Left ventricle myocardium inferior (tissue), 1 donor: ENCODE data around the gene DUOXA1. TPM values are rescaled to one million over a fixed set of nuclear protein-coding genes. Genes with fewer than 3 reads are reported as not detected.
"Not testable (repeated sequence)": the region's sequence is repeated elsewhere in the genome, so short reads cannot be mapped to it uniquely, and the experiment has no call there.

ENCODE experiments used
- DNase-seq: peaks from one replicate; pipeline ENCODE4 v3.0.0-alpha.2; 2020
- H3K27ac ChIP-seq: fragments of 200-600 bp; replicated peaks from 2 replicates; pipeline ENCODE4 v1.8.0; 2021
- H3K27me3 ChIP-seq: fragments of 200-600 bp; 2 replicates; pipeline ENCODE4 v1.8.0; 2021; ENCODE audit warnings: low read depth
- H3K36me3 ChIP-seq: fragments of 200-600 bp; 2 replicates; pipeline ENCODE4 v1.8.0; 2021
- H3K4me1 ChIP-seq: fragments of 200-600 bp; 2 replicates; pipeline ENCODE4 v1.8.0; 2021
- H3K4me3 ChIP-seq: fragments of 200-600 bp; 2 replicates; pipeline ENCODE4 v1.8.0; 2021; ENCODE audit warnings: mild to moderate bottlenecking, moderate library complexity
- H3K9me3 ChIP-seq: fragments of 200-600 bp; replicated peaks from 2 replicates; pipeline ENCODE4 v1.8.0; 2021
- intact Hi-C: fragments of 100-400 bp; cut with micrococcal nuclease; formaldehyde crosslinking; loops from one replicate; pipeline ENCODE4 v1.11.0; 2022
- total RNA-seq: library from RNA; stranded (reverse); fragmentation: NEBNext Ultra II Directional; extraction: Animal tissue kit (Norgen Biotek cat#: 25700); gene quantifications from one replicate; pipeline ENCODE4 v1.2.1, GENCODE V29; 2021
- TF ChIP-seq, protein P1 (sequence below): fragments of 200-600 bp; IDR thresholded peaks from 2 replicates; pipeline ENCODE4 v1.8.0; 2021; ENCODE audit warnings: antibody characterized with exemption, mild to moderate bottlenecking, borderline replicate concordance
- donor health status: DM: no; HTN: yes; CAD: no; lungs with severe emphysema.

The DUOXA1 gene
- total RNA-seq, 1 donor from 2014 or later: 0.30 TPM

DNA sequence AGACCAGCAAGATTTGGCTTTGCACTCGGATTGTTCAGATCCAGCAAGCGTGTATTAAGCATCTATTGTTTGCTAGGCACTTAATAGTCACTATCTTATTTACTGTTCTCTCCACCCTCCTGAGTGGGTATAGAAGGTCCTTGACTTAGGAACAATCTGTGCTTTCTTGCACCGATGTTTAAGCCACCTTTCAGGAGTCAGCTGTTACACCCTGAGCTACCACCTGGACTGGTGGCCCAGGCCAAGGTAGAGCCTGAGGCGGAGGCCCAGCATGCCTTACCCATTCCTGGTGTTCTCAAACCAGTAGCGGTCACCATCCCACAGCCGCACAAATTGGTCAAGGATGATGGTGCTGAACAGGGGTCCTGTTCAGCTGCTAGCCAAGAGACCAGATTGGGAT, 10.1 kb upstream of the DUOXA1 start:
- Histone ChIP-seq H3K4me1 (peaks cover 7% of the 10 kb centered on the region), H3K36me3 (no peaks in the 10 kb centered on the region), H3K4me3 (no peak overlapping the region), H3K27me3 (peaks cover 29% of the 10 kb centered on the region), H3K27ac (no peak overlapping the region), H3K9me3 (no peaks in the 10 kb centered on the region)
- no peak for DNase-seq
- TF ChIP-seq, protein P1, sequence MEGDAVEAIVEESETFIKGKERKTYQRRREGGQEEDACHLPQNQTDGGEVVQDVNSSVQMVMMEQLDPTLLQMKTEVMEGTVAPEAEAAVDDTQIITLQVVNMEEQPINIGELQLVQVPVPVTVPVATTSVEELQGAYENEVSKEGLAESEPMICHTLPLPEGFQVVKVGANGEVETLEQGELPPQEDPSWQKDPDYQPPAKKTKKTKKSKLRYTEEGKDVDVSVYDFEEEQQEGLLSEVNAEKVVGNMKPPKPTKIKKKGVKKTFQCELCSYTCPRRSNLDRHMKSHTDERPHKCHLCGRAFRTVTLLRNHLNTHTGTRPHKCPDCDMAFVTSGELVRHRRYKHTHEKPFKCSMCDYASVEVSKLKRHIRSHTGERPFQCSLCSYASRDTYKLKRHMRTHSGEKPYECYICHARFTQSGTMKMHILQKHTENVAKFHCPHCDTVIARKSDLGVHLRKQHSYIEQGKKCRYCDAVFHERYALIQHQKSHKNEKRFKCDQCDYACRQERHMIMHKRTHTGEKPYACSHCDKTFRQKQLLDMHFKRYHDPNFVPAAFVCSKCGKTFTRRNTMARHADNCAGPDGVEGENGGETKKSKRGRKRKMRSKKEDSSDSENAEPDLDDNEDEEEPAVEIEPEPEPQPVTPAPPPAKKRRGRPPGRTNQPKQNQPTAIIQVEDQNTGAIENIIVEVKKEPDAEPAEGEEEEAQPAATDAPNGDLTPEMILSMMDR: no peak
- intact Hi-C loops: no loop called here

DNA sequence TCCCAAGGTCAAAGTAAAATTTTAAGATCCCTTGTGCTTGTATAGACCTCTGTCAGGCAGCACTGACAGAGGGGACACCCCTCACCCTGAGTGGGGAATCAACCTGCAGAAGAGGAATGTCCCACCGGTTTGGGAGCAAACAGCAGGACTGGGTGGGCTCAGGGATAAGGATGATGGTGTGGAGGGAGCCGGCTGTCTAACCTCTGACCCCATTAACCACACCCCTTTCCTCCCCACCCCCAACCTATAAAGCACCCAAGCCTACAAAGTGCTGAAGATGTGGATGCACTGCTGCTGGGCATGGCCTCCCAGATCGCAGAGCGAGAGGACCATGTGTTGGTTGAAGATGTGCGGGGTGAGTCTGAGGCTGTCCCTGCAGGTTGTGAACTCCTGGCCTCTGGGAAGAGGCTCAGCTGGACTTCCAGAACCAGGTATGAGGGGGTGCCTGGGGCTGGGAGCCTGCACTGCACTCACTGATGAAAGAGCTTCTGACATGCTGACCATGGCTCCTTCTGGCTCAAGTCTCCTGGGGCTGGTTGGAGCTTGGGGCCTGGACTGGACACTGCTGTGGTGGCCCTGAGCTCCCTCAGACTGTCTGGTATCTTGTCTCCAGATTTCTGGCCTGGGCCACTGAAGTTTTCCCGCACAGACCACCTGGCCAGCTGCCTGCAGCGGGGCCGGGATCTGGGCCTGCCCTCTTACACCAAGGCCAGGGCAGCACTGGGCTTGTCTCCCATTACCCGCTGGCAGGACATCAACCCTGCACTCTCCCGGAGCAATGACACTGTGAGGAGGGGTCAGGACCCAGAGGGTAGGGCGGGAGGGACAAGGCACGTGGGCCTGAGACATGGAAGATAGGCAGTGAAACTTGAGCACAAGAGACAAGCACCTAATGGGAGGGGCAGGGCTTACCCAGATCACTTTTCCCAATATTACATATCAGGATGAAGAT, 9.4 kb upstream of the DUOXA1 start:
- Histone ChIP-seq H3K9me3 (no peaks in the 10 kb centered on the region), H3K27me3 (peaks cover 36% of the 10 kb centered on the region), H3K4me3 (no peak overlapping the region), H3K4me1 (peaks cover 7% of the 10 kb centered on the region), H3K36me3 (no peaks in the 10 kb centered on the region), H3K27ac (no peak overlapping the region)
- no peak for DNase-seq
- intact Hi-C loops: no loop called here
- TF ChIP-seq, protein P1: no peak

DNA sequence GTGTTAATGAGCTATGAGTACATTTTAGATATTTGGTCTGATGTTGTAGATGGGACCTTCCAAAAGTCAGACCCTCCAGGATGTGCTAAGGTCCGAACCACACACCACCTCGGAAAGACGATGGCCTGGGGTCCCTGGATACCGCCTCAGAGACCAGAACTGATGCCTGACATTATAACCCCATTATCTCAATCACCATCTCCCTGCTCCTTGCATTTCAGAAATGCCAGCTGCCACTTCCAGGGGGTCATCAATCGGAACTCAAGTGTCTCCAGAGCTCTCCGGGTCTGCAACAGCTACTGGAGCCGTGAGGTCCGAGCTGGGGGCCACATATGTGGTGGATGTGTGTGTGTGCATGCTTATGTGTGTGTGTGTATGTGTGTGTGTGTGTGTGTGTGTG, 8.0 kb upstream of the DUOXA1 start:
- Histone ChIP-seq H3K27me3 (peaks cover 49% of the 10 kb centered on the region), H3K36me3 (no peaks in the 10 kb centered on the region), H3K4me1 (peaks cover 7% of the 10 kb centered on the region), H3K4me3 (no peak overlapping the region), H3K27ac (no peak overlapping the region), H3K9me3 (no peaks in the 10 kb centered on the region)
- TF ChIP-seq, protein P1: no peak
- intact Hi-C loops: no loop called here
- no peak for DNase-seq

DNA sequence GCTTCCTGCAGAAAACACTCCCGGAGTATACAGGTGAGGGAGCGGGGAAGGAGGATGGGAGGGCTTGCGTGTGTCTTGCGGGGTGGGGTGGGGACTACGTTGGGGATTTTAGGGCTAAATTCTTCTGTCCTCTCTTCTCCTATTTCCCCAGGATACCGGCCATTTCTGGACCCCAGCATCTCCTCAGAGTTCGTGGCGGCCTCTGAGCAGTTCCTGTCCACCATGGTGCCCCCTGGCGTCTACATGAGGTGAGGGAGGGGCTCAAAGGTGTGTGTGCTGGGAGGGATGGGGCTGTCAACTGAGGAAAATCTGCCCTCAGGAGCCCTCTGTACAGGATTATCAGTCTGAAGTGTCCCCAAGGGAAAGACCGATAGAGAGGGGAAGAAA, 6.7 kb upstream of the DUOXA1 start:
- Histone ChIP-seq H3K4me1 (peaks cover 7% of the 10 kb centered on the region), H3K27ac (no peak overlapping the region), H3K27me3 (peaks cover 56% of the 10 kb centered on the region), H3K36me3 (no peaks in the 10 kb centered on the region), H3K9me3 (no peaks in the 10 kb centered on the region), H3K4me3 (no peak overlapping the region)
- intact Hi-C loops: no loop called here
- no peak for DNase-seq
- TF ChIP-seq, protein P1: peak; percentile 14

DNA sequence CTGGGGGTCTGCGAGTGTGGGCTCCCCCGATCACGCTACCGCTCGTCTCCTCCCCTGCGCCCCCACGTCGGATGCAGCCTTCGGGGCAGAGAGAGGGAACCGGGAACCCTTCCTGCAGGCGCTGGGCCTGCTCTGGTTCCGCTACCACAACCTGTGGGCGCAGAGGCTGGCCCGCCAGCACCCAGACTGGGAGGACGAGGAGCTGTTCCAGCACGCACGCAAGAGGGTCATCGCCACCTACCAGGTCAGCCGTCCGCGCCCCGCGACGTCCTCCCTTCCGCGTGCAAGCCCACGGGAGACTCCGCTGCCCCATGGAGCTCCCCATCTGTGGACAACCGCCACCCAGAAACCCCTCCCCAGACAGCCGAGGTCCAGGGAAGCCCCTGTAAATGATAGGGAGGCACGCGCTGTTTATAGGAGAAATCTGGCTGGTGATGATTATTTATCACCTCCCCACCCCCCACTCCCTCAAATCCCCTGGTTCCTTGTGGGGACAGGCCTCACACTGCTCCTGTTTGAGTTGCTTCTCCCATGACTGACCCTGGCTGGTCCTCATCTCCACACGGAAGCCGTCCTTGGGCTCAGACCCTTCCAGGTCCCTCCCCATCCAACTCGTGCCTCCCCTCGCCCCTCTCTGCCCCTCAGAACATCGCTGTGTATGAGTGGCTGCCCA, 6.2 kb upstream of the DUOXA1 start:
- peaks cover 58% of the 10 kb centered on the region for H3K27me3 ChIP-seq

More for the DNA sequence above, 6.2 kb upstream of the DUOXA1 start:
- H3K27ac ChIP-seq, DNase-seq, H3K9me3 ChIP-seq, H3K36me3 ChIP-seq, intact Hi-C loops, H3K4me1 ChIP-seq: not testable (repeated sequence)
- H3K4me3 ChIP-seq: peak overlapping the region; percentile 51
